K562 treated with DMSO at 1 percent for 24 hours (cell line): ENCODE data around the gene CFHR4. TPM values are rescaled to one million over a fixed set of nuclear protein-coding genes. Genes with fewer than 3 reads are reported as not detected.

ENCODE experiments used
- total RNA-seq: library from RNA; unstranded; fragments of 300-600 nt; gene quantifications from 2 replicates; pipeline ENCODE4 v1.2.3, GENCODE V29; 2022; ENCODE audit warnings: low read depth; ENCODE audit not compliant: insufficient read depth

The CFHR4 gene
- not detected in 2 replicates for total RNA-seq

DNA sequence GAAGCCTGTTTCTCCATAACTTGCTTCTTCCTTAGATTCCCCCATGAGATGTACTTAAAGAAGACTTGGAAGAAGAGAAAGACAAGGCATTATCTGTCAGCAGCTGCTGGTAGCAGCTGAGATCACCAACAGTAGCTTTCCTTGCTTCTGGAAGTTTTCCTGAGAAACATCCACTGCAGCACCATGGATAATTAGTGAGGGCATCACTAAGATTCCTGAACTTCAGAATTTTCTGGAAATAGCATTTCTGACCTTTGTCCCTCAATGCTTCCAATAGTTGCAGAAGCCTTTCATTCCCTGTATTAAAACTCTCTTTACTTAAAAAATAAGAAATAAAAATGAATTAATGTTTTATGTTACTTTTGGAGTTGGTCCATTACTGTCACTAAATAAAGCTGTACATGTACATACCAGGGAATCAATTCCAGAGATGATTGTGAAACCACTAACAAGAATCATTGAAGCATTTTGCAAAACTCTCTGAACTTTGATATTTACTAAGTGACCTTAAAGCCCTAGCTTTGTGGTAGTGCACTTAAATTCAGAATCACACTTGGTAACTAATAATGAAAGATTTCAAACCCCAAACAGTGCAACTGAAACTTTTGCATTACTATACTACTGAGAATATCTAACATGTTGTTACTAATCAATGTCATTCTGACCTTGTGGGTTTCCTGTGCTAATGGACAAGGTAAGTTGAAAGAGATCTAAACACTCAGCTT lies at the start of gene CFHR4:
Gene CFHR4 (plus strand): TSS at position 538 of the 725 bp plus-strand sequence. CDS start 99 bp downstream, at position 637.

DNA sequence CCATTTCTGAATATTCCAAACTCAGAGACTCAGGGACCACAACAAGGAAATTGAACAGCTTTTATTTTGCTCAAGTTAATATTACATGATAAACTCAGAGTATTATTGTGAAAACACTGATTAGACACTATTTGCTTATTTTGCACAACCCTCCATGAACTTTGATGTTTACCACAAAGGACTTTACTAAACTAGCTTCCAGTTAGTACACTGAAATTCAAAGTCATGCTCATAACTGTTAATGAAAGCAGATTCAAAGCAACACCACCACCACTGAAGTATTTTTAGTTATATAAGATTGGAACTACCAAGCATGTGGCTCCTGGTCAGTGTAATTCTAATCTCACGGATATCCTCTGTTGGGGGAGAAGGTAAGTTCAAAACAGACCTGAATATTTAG lies 55.7 kb downstream of the CFHR4 start, which contains the start of gene CFHR2:
Gene CFHR2 (plus strand): TSS at position 171 of the 400 bp plus-strand sequence. CDS start 143 bp downstream, at position 314.

Other genes with a start within 250 kb of the CFHR4 start
- 60.2 and 70.1 TPM in 2 replicates for gene CFH, start 236.0 kb upstream of the CFHR4 start, total RNA-seq
- gene CFHR3, start 113.2 kb upstream of the CFHR4 start, total RNA-seq = 0.16 TPM in 1 of 2 replicates, not detected in the other
- 0.24 TPM in 1 of 2 replicates, not detected in the other for gene CFHR1, start 68.3 kb upstream of the CFHR4 start, total RNA-seq
- not detected in 2 replicates for gene CFHR2, start 55.7 kb downstream of the CFHR4 start, total RNA-seq
- gene CFHR5, start 89.5 kb downstream of the CFHR4 start, total RNA-seq = not detected in 2 replicates
- gene F13B, start 179.2 kb downstream of the CFHR4 start, total RNA-seq = not detected in 2 replicates